Large intestine (tissue), 3 donors: ENCODE measurements around the gene TGFA. TPM values are rescaled to one million over a fixed set of nuclear protein-coding genes. Genes with fewer than 3 reads are reported as not detected.
A peak's percentile ranks its signal among the peaks of the same experiment; 100 is the strongest.

Experiments used
- DNase-seq, 2 donors: peaks; one replicate each; pipeline versions ENCODE4 v3.0.0 to v3.0.0-alpha.2; 2013
- H3K27ac ChIP-seq: one replicate; pipeline ENCODE4 v1.5.1; 2013; ENCODE audit warnings: low read length
- H3K27me3 ChIP-seq: 2 replicates; pipeline ENCODE4 v1.6.1; 2013; ENCODE audit warnings: low read length; ENCODE audit not compliant: control insufficient read depth, insufficient read depth
- H3K36me3 ChIP-seq: 2 replicates; pipeline ENCODE4 v1.6.1; 2013; ENCODE audit warnings: low read length; ENCODE audit not compliant: control insufficient read depth, insufficient read depth
- H3K4me1 ChIP-seq: one replicate; pipeline ENCODE4 v1.6.1; 2013; ENCODE audit warnings: low read length; ENCODE audit not compliant: control insufficient read depth, insufficient read depth
- H3K4me3 ChIP-seq: one replicate; pipeline ENCODE4 v1.5.1; 2013; ENCODE audit warnings: low read length
- H3K9me3 ChIP-seq: one replicate; pipeline ENCODE4 v1.6.1; 2013; ENCODE audit warnings: mild to moderate bottlenecking, low read depth, low read length, moderate library complexity; ENCODE audit not compliant: control insufficient read depth
- WGBS: methylation state at CpG from one replicate; pipeline ENCODE4 v1.1.5; 2013; ENCODE audit warnings: low lambda C conversion rate; ENCODE audit not compliant: insufficient coverage; 5-methylcytosine and 5-hydroxymethylcytosine counted together
- polyA plus RNA-seq: library from polyadenylated mRNA; unstranded; fragments of 120-200 nt; gene quantifications from one replicate; pipeline ENCODE4 v1.2.1, GENCODE V29; 2013

TGFA gene
- polyA plus RNA-seq, 1 donor, result 8.4 TPM

GRCh38 chr2:70527447-70528080 is 26.1 kb downstream of the TGFA start:
- peaks cover 27% of the 10 kb centered on the region for H3K4me1 ChIP-seq
- peak in 1 of 2 donors; percentile 34 for DNase-seq
- H3K27ac ChIP-seq, result peak overlapping the region; percentile 44
- WGBS, result no CpG with 5 or more reads among the region's 4 CpGs
- no peaks in the 10 kb centered on the region for H3K9me3 ChIP-seq
- no peaks in the 10 kb centered on the region for H3K27me3 ChIP-seq
- no peak overlapping the region for H3K4me3 ChIP-seq
- no peaks in the 10 kb centered on the region for H3K36me3 ChIP-seq

GRCh38 chr2:70526126-70526525 is 27.5 kb downstream of the TGFA start:
- no peaks in the 10 kb centered on the region for H3K36me3 ChIP-seq
- WGBS, result 100% methylated on average over 1 of the region's 3 CpGs
- H3K27me3 ChIP-seq, result no peaks in the 10 kb centered on the region
- no peak for DNase-seq
- H3K9me3 ChIP-seq, result no peaks in the 10 kb centered on the region
- peaks cover 27% of the 10 kb centered on the region for H3K4me1 ChIP-seq
- H3K27ac ChIP-seq, result no peak overlapping the region
- no peak overlapping the region for H3K4me3 ChIP-seq

DNA sequence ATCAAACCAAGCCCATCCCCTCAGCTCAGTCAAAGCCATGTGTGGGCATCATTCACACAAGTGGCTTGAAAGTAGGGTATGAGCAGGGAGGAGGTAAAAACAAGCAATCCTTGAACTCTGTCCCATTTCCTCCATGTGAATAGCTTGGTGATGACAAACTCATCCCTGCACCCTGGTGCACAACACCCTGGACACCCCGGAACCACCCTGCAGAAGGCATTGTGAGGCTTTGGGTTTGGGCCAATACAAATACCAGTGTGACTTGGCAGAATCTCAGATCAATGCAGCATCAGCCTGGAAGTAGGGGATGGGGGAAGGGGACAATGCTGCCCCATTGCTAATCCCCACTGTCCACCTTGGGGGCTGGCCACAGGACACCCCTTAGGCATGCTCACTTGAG is 28.6 kb downstream of the TGFA start:
- Histone ChIP-seq H3K27me3 (no peaks in the 10 kb centered on the region), H3K4me3 (no peak overlapping the region), H3K27ac (no peak overlapping the region), H3K4me1 (peaks cover 23% of the 10 kb centered on the region), H3K9me3 (no peaks in the 10 kb centered on the region), H3K36me3 (no peaks in the 10 kb centered on the region)
- WGBS, result no CpG with 5 or more reads among the region's 1 CpG
- DNase-seq, result no peak

DNA sequence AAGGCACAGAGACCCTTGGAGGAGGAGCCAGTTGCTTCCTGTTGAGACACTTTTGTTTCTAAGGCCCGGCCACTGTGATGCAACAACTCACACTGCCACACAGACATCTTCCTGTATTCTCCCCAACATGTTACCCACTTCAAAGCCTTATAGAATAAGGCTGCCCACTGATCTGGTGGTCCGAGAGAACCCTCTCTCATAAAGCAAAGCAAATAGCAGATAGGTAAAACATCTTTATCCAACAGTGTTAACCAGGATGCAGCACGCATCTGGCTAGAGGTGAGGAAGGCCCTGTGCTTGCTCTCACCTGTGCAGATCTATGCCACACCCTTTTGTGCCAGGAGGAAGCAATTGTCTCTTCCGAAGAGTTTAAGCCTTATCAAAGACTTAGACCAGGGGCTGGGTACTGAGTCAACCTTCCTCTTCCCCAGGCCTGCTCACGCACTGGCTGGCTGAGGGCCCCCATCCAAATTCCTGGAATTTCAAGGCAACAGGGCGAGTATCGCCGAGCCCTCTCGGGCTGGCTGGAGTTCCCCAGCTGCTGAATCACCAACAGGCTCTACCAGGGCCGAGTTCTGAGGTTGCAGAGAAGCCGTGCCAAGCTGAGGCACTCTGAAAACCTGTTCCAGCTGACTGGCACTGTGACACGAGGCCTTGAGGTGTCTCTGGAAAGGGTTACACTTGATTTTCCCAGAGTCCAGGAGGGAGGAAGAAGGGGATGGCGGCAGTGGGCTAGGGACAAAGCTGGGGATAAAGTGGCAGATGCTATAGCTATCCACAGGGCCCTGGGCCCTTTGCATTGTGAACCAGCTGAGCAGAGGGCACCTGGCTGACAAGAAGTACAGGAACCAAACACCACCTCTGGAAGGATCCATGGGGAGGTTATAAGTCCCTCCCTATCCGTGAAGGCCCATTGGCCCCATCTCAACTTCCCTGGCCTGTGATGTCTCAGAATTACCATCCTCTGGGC is 29.3 kb downstream of the TGFA start:
- Histone ChIP-seq H3K27me3 (no peaks in the 10 kb centered on the region), H3K27ac (peak overlapping the region; percentile 20), H3K36me3 (no peaks in the 10 kb centered on the region), H3K4me1 (peaks cover 18% of the 10 kb centered on the region), H3K4me3 (no peak overlapping the region), H3K9me3 (no peaks in the 10 kb centered on the region)
- peak; percentile 26 to 37 for DNase-seq
- WGBS, result no CpG with 5 or more reads among the region's 14 CpGs

- no peak for DNase-seq
- no peaks in the 10 kb centered on the region for H3K9me3 ChIP-seq
- no peak overlapping the region for H3K4me3 ChIP-seq
- no peaks in the 10 kb centered on the region for H3K36me3 ChIP-seq
- H3K27ac ChIP-seq, result no peak overlapping the region
- peaks cover 15% of the 10 kb centered on the region for H3K4me1 ChIP-seq
- no peaks in the 10 kb centered on the region for H3K27me3 ChIP-seq
Measured at GRCh38 chr2:70523672-70523995, 30.0 kb downstream of the TGFA start.

DNA sequence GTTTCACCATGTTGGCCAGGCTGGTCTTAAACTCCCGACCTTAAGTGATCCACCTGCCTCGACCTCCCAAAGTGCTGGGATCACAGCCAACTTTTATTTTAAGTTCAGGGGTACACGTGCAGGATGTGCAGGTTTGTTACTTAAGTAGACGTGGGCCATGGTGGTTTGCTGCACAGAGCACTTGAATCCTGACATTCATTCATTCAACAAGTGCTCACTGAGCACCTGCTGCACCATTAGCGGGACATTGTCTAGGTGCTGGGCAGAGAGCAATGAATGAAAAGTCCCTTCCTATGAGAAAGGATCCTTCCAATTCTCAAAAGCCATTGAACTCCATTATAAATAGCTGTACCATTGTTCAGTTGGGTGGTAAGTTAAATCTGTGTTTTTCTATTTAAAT is 31.0 kb downstream of the TGFA start:
- H3K9me3 ChIP-seq, result no peaks in the 10 kb centered on the region
- no peak for DNase-seq
- no peak overlapping the region for H3K4me3 ChIP-seq
- WGBS, result no CpG with 5 or more reads among the region's 5 CpGs
- H3K27me3 ChIP-seq, result no peaks in the 10 kb centered on the region
- H3K4me1 ChIP-seq, result peaks cover 12% of the 10 kb centered on the region
- H3K36me3 ChIP-seq, result no peaks in the 10 kb centered on the region
- H3K27ac ChIP-seq, result no peak overlapping the region

GRCh38 chr2:70520825-70521224 is 32.8 kb downstream of the TGFA start:
- H3K4me3 ChIP-seq, result no peak overlapping the region

DNA sequence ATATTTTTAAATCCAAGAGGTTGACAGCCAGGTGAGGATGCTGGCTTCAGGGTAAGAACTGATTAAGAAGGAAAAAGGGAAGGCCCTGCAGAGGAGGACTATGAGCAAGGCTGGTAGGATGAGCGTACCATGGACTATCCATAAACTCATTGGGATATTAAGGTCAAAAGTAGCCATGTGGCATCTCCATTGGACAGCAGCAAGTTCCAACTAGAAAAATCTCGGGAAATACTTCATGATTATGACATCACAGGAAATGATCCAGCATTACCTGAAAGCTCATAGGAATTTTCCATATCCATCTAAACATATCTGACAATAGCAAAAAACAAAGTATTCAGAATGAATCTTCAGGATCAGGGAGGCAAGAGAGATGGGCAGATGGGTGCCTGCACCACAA is 34.2 kb downstream of the TGFA start:
- H3K27me3 ChIP-seq, result no peaks in the 10 kb centered on the region
- no peaks in the 10 kb centered on the region for H3K9me3 ChIP-seq
- no peaks in the 10 kb centered on the region for H3K36me3 ChIP-seq
- H3K4me3 ChIP-seq, result no peak overlapping the region
- DNase-seq, result no peak
- H3K4me1 ChIP-seq, result peaks cover 18% of the 10 kb centered on the region
- no CpG with 5 or more reads among the region's 2 CpGs for WGBS
- no peak overlapping the region for H3K27ac ChIP-seq

More at GRCh38 chr2:70520825-70521224, 32.8 kb downstream of the TGFA start:
- Histone ChIP-seq H3K4me1 (peaks cover 12% of the 10 kb centered on the region), H3K27ac (no peak overlapping the region), H3K9me3 (no peaks in the 10 kb centered on the region), H3K27me3 (no peaks in the 10 kb centered on the region), H3K36me3 (no peaks in the 10 kb centered on the region)
- DNase-seq, result no peak
- WGBS, result no CpG with 5 or more reads among the region's 3 CpGs

- Histone ChIP-seq H3K4me3 (no peak overlapping the region), H3K4me1 (peaks cover 19% of the 10 kb centered on the region), H3K36me3 (no peaks in the 10 kb centered on the region), H3K27ac (no peak overlapping the region), H3K27me3 (no peaks in the 10 kb centered on the region), H3K9me3 (no peaks in the 10 kb centered on the region)
- DNase-seq, result no peak
- no CpG with 5 or more reads among the region's 1 CpG for WGBS
Measured at GRCh38 chr2:70518557-70518956, 35.1 kb downstream of the TGFA start.

DNA sequence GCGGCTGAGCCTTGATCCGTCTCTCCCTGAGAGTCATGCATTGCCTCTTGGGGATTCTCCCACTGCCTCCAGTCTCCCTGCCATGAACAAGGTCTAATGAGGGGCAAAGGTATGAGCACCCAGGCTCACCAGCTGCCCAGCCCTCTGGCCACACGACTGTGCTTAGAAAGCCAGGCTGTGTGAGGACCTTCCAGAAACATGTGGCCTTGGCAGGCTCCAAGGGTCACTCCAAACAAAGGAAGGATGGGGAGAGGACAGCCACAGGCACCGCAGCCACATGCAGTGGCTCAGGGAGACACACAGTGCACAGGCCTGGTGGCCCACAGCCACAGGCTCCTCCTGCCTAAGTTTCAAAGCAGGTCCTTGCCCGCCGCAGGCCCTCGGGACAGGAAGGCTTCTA is 35.8 kb downstream of the TGFA start:
- Histone ChIP-seq H3K9me3 (no peaks in the 10 kb centered on the region), H3K4me1 (peaks cover 27% of the 10 kb centered on the region), H3K27me3 (no peaks in the 10 kb centered on the region), H3K36me3 (no peaks in the 10 kb centered on the region), H3K4me3 (no peak overlapping the region), H3K27ac (no peak overlapping the region)
- no CpG with 5 or more reads among the region's 7 CpGs for WGBS
- DNase-seq, result peak in 1 of 2 donors; percentile 27
